ENCODE measurements around the gene PPM1B.

Gene PPM1B

DNA sequence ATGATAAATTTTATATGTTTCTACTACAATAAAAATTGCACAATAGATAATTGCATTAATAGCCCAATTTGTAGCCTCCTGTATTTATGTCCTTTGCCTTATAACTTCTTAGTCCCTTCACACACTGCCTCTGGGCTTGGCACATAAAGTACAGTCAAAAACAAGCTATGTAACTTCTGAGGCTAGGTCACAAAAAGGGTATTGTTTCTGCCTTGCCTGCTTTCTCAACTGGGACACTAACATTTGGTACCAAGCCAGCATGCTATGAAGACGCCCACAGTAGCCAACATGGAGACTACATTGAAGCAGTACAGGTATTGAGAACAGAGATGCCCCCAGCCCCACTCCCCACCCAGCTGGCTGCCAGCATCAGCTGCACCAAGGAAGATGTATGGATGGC, 101.2 kb downstream of the PPM1B start:
- Histone ChIP-seq H3K4me2 (no peak overlapping the region), H3K27me3 (ENCODE audit: insufficient read depth, low read depth) (no peaks in the 10 kb centered on the region), H3K79me2 (ENCODE audit: insufficient read depth, low read depth) (no peaks in the 10 kb centered on the region), H4K20me1 (ENCODE audit: insufficient read depth) (no peaks in the 10 kb centered on the region), H2AFZ (ENCODE audit: low read depth) (no peak overlapping the region), H3K36me3 (ENCODE audit: insufficient read depth) (no peaks in the 10 kb centered on the region), H3K4me3 (IDR thresholded peaks at IDR 0.05; ENCODE audit: insufficient read depth, low read depth, low read length) (no peak overlapping the region), H3K4me1 (ENCODE audit: low read depth, poor library complexity, severe bottlenecking) (no peaks in the 10 kb centered on the region), H3K9ac (no peak overlapping the region), H3K27ac (no peak overlapping the region)
- TF ChIP-seq, protein P1, sequence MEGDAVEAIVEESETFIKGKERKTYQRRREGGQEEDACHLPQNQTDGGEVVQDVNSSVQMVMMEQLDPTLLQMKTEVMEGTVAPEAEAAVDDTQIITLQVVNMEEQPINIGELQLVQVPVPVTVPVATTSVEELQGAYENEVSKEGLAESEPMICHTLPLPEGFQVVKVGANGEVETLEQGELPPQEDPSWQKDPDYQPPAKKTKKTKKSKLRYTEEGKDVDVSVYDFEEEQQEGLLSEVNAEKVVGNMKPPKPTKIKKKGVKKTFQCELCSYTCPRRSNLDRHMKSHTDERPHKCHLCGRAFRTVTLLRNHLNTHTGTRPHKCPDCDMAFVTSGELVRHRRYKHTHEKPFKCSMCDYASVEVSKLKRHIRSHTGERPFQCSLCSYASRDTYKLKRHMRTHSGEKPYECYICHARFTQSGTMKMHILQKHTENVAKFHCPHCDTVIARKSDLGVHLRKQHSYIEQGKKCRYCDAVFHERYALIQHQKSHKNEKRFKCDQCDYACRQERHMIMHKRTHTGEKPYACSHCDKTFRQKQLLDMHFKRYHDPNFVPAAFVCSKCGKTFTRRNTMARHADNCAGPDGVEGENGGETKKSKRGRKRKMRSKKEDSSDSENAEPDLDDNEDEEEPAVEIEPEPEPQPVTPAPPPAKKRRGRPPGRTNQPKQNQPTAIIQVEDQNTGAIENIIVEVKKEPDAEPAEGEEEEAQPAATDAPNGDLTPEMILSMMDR (conservative IDR thresholded peaks at IDR 0.05; ENCODE audit: low read depth, low read length), result no peak

DNA sequence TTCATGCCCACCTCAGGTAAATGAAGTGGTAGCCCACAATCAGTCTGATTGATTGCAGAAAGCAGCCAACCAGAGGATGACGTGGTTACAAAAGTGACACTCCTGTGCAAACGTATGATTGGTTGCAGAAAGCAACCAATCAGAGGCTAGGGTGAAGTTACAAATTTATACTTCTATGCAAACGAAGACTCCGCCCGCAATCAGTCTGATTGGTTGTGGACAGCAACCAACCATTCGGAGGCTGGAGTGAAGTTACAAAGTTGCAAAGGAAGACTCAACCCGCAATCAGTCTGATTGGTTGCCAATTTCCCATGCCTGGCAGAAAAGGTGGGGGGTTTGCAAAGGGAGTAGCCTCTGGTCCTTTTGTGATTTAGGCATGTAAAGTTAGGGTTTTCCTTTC, 102.6 kb downstream of the PPM1B start:
- Histone ChIP-seq H3K9ac (no peak overlapping the region), H4K20me1 (ENCODE audit: insufficient read depth) (no peaks in the 10 kb centered on the region), H3K4me3 (IDR thresholded peaks at IDR 0.05; ENCODE audit: insufficient read depth, low read depth, low read length) (no peak overlapping the region), H3K36me3 (ENCODE audit: insufficient read depth) (no peaks in the 10 kb centered on the region), H3K4me1 (ENCODE audit: low read depth, poor library complexity, severe bottlenecking) (no peaks in the 10 kb centered on the region), H3K27me3 (ENCODE audit: insufficient read depth, low read depth) (no peaks in the 10 kb centered on the region), H3K79me2 (ENCODE audit: insufficient read depth, low read depth) (no peaks in the 10 kb centered on the region), H3K4me2 (no peak overlapping the region), H2AFZ (ENCODE audit: low read depth) (no peak overlapping the region), H3K27ac (no peak overlapping the region)
- TF ChIP-seq, protein P1 (conservative IDR thresholded peaks at IDR 0.05; ENCODE audit: low read depth, low read length), result no peak

DNA sequence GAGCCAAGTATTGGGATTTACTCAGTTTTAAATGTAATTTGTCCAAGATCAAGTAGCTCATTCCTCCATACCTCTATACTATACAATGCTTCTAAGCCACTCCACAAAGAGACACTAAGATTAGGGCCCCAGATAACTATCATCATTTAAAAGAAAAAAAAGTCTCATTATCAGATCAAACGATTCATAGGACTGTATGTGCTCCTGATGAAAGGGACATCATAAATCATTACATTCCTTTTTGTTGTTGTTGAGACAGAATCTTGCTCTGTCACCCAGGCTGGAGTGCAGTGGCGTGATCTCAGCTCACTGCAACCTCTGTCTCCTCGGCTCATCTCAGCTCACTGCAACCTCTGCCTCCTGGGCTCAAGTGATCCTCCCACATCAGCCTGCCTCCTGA, 104.4 kb downstream of the PPM1B start:
- Histone ChIP-seq H3K27ac (no peak overlapping the region), H3K4me1 (ENCODE audit: low read depth, poor library complexity, severe bottlenecking) (no peaks in the 10 kb centered on the region), H3K27me3 (ENCODE audit: insufficient read depth, low read depth) (no peaks in the 10 kb centered on the region), H3K79me2 (ENCODE audit: insufficient read depth, low read depth) (no peaks in the 10 kb centered on the region), H2AFZ (ENCODE audit: low read depth) (no peak overlapping the region), H3K4me2 (no peak overlapping the region), H4K20me1 (ENCODE audit: insufficient read depth) (no peaks in the 10 kb centered on the region), H3K4me3 (IDR thresholded peaks at IDR 0.05; ENCODE audit: insufficient read depth, low read depth, low read length) (no peak overlapping the region), H3K36me3 (ENCODE audit: insufficient read depth) (no peaks in the 10 kb centered on the region), H3K9ac (no peak overlapping the region)
- TF ChIP-seq, protein P1 (conservative IDR thresholded peaks at IDR 0.05; ENCODE audit: low read depth, low read length), result no peak

DNA sequence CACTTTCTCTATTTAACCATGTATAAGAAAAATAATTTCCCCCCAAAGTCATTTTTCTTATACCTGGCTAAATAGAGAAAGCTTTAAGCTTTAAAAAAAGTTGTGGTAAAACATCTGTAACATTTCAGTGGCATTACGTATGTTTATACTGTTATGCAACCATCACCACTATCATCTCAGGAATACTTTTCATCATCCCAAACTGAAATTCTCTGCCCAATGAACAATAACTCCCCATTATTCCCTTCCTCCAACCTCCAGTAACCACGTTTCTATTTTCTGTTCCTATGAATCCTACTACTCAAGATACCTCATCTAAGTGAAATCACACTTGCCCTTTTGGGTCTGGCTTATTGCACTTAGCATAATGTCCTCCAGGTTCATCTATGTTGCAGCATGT, 104.9 kb downstream of the PPM1B start:
- TF ChIP-seq, protein P1 (conservative IDR thresholded peaks at IDR 0.05; ENCODE audit: low read depth, low read length), result no peak
- Histone ChIP-seq H3K4me1 (ENCODE audit: low read depth, poor library complexity, severe bottlenecking) (no peaks in the 10 kb centered on the region), H3K9ac (no peak overlapping the region), H3K4me3 (IDR thresholded peaks at IDR 0.05; ENCODE audit: insufficient read depth, low read depth, low read length) (no peak overlapping the region), H3K79me2 (ENCODE audit: insufficient read depth, low read depth) (no peaks in the 10 kb centered on the region), H3K36me3 (ENCODE audit: insufficient read depth) (no peaks in the 10 kb centered on the region), H2AFZ (ENCODE audit: low read depth) (no peak overlapping the region), H3K4me2 (no peak overlapping the region), H3K27me3 (ENCODE audit: insufficient read depth, low read depth) (no peaks in the 10 kb centered on the region), H4K20me1 (ENCODE audit: insufficient read depth) (no peaks in the 10 kb centered on the region), H3K27ac (no peak overlapping the region)

DNA sequence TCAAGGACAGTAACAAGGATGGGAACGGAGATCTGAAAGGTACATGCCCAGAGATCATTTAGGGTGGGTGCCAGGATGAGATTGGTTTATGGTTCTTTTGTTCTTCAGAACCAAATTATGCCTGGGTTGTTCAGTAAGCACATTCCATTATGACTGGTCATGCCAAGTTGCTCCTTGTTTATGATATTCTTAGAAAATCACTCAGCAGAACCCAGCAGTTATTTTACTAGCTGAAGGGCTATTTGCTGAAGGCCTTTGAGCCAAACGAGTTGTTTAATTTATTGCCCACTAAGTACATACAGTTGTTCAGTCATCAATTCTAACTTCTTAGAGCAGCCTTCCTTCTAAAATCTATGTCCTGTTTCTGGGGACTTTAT, 107.2 kb downstream of the PPM1B start:
- H3K36me3 ChIP-seq (ENCODE audit: insufficient read depth), result no peaks in the 10 kb centered on the region
- H3K4me2 ChIP-seq, result no peak overlapping the region
- TF ChIP-seq, protein P1 (conservative IDR thresholded peaks at IDR 0.05; ENCODE audit: low read depth, low read length), result no peak
- no peaks in the 10 kb centered on the region for H3K79me2 ChIP-seq (ENCODE audit: insufficient read depth, low read depth)
- H3K27ac ChIP-seq, result no peak overlapping the region
- no peaks in the 10 kb centered on the region for H3K4me1 ChIP-seq (ENCODE audit: low read depth, poor library complexity, severe bottlenecking)
- H3K9ac ChIP-seq, result no peak overlapping the region
- H3K27me3 ChIP-seq (ENCODE audit: insufficient read depth, low read depth), result no peaks in the 10 kb centered on the region
- H3K4me3 ChIP-seq (IDR thresholded peaks at IDR 0.05; ENCODE audit: insufficient read depth, low read depth, low read length), result no peak overlapping the region
- no peaks in the 10 kb centered on the region for H4K20me1 ChIP-seq (ENCODE audit: insufficient read depth)
- no peak overlapping the region for H2AFZ ChIP-seq (ENCODE audit: low read depth)

Data from KMS-11 (cell line).